ENCODE measurements around the gene MRPL21.

DNA sequence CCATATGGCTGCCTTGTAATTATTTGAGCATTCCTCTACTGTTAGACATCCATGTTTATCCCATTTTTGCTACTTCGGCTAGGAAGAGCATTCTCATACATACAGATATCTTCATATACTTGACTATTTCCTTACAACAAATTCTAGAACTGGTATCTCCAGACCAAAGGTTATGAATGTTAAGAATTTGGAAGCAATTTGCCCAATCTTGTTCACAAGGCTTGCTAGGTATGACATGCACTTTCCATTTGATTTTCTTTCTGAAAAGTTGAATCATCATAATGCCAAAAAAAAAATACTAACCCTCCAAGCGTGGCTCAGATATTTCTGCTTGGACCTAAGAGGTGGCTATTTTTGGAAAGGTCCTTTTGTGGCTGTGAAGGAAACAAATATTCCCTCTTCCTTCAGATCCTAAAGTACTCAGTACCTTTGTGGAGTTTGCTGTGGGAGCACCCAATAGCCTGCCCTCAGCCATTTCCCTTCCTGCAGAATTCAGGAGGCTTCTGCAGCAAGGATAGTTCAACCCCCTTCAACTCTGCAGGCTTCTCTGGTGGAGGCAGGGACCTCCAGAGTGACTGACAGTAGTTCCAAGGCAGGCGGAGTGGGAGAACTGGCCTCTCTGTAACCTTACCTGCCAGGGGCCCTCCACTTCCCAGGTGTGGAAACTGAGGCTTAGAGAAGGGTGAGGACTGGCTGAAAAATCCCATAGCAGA lies 39.9 kb downstream of the MRPL21 start:
- no peak for TF ChIP-seq EZH2 (IDR thresholded peaks at IDR 0.05; ENCODE audit: borderline replicate concordance, low read length)
- TF ChIP-seq, protein P1, sequence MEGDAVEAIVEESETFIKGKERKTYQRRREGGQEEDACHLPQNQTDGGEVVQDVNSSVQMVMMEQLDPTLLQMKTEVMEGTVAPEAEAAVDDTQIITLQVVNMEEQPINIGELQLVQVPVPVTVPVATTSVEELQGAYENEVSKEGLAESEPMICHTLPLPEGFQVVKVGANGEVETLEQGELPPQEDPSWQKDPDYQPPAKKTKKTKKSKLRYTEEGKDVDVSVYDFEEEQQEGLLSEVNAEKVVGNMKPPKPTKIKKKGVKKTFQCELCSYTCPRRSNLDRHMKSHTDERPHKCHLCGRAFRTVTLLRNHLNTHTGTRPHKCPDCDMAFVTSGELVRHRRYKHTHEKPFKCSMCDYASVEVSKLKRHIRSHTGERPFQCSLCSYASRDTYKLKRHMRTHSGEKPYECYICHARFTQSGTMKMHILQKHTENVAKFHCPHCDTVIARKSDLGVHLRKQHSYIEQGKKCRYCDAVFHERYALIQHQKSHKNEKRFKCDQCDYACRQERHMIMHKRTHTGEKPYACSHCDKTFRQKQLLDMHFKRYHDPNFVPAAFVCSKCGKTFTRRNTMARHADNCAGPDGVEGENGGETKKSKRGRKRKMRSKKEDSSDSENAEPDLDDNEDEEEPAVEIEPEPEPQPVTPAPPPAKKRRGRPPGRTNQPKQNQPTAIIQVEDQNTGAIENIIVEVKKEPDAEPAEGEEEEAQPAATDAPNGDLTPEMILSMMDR (IDR thresholded peaks at IDR 0.05; ENCODE audit: low read length): no peak
